Ramos (cell line): ENCODE measurements around the gene SORL1.

Experiments used
- in situ Hi-C: fragments of 300-500 bp; cut with MboI; formaldehyde crosslinking; loops from one replicate; pipeline ENCODE4 v1.14.3; 2022; ENCODE audit warnings: low sequenced_read_pairs; ENCODE audit not compliant: unreplicated experiment

Gene SORL1

GRCh38 chr11:121448431-121448941 is 3.6 kb upstream of the SORL1 start:
- in situ Hi-C loops: loop anchor here (25.0 kb wide), 1 partner anchor 1264 kb away; no protein-coding TSS in a partner anchor

GRCh38 chr11:121449123-121449522 is 3.0 kb upstream of the SORL1 start:
- in situ Hi-C loops: loop anchor here (25.0 kb wide), 1 partner anchor 1263 kb away; no protein-coding TSS in a partner anchor

GRCh38 chr11:121449626-121450025 is 2.5 kb upstream of the SORL1 start:
- in situ Hi-C loops: loop anchor here (25.0 kb wide), 1 partner anchor 1263 kb away; no protein-coding TSS in a partner anchor

GRCh38 chr11:121450401-121450800 is 1.7 kb upstream of the SORL1 start:
- in situ Hi-C loops: no loop called here

GRCh38 chr11:121451178-121451985 is 732 bp upstream of the SORL1 start:
- in situ Hi-C loops: no loop called here

GRCh38 chr11:121452609-121453150 is 566 bp downstream of the SORL1 start, which contains the start of gene SORL1-AS1:
SORL1-AS1 (minus strand) TSS chr11:121452967.
- in situ Hi-C loops: no loop called here

GRCh38 chr11:121453589-121454299 is 1.6 kb downstream of the SORL1 start:
- in situ Hi-C loops: no loop called here

GRCh38 chr11:121455115-121455514 is 3.0 kb downstream of the SORL1 start:
- in situ Hi-C loops: loop anchor here (5.0 kb wide), 1 partner anchor 133 kb away; no protein-coding TSS in a partner anchor

GRCh38 chr11:121456151-121456550 is 4.0 kb downstream of the SORL1 start:
- in situ Hi-C loops: loop anchor here (5.0 kb wide), 1 partner anchor 134 kb away; no protein-coding TSS in a partner anchor

GRCh38 chr11:121456816-121457431 is 4.8 kb downstream of the SORL1 start:
- in situ Hi-C loops: loop anchor here (5.0 kb wide), 1 partner anchor 135 kb away; no protein-coding TSS in a partner anchor

- in situ Hi-C loops: loop anchor here (5.0 kb wide), 1 partner anchor 136 kb away; no protein-coding TSS in a partner anchor
Observed at GRCh38 chr11:121458551-121458950, 6.4 kb downstream of the SORL1 start.

- in situ Hi-C loops: loop anchor here (5.0 kb wide), 1 partner anchor 137 kb away; no protein-coding TSS in a partner anchor
Observed at GRCh38 chr11:121459413-121460017, 7.4 kb downstream of the SORL1 start.

- in situ Hi-C loops: no loop called here
Observed at GRCh38 chr11:121460941-121461514, 8.9 kb downstream of the SORL1 start.

GRCh38 chr11:121461843-121462242 is 9.7 kb downstream of the SORL1 start:
- in situ Hi-C loops: no loop called here

- in situ Hi-C loops: no loop called here
Observed at GRCh38 chr11:121463689-121464335, 11.7 kb downstream of the SORL1 start.

GRCh38 chr11:121464352-121464946 is 12.3 kb downstream of the SORL1 start:
- in situ Hi-C loops: no loop called here

GRCh38 chr11:121465709-121466062 is 13.6 kb downstream of the SORL1 start:
- in situ Hi-C loops: no loop called here

GRCh38 chr11:121466063-121466794 is 14.1 kb downstream of the SORL1 start:
- in situ Hi-C loops: no loop called here
